AG04450 (cell line): ENCODE results near the gene GRXCR2. TPM values are rescaled to one million over a fixed set of nuclear protein-coding genes. Genes with fewer than 3 reads are reported as not detected.

ENCODE experiments used
- CTCF ChIA-PET: fragments of 300-600, 350-600 bp; formaldehyde crosslinking; extraction: SDS; loops from one replicate; lab custom pipeline; 2022; ENCODE audit warnings: antibody characterized with exemption, inconsistent platforms; lab: Charles Lee
- POLR2A ChIA-PET: fragments of 350-600 bp; formaldehyde crosslinking; extraction: SDS; loops from one replicate; lab custom pipeline; 2021; ENCODE audit warnings: antibody characterized with exemption, inconsistent platforms; lab: Yijun Ruan, JAX
- DNase-seq: peaks from one replicate; pipeline ENCODE4 v3.0.0-alpha.2; 2011; ENCODE audit warnings: low read depth, low spot score
- H3K27ac ChIP-seq: one replicate; pipeline ENCODE4 v1.5.1; 2012; ENCODE audit warnings: low read depth, low read length, control low read depth
- H3K27me3 ChIP-seq: one replicate; pipeline ENCODE4 v1.6.0; 2012; ENCODE audit warnings: low read length; ENCODE audit not compliant: control insufficient read depth, insufficient read depth
- H3K4me3 ChIP-seq: 2 replicates; pipeline ENCODE4 v1.5.1; 2011; ENCODE audit warnings: mild to moderate bottlenecking, low read depth, low read length, control low read depth
- H3K9me3 ChIP-seq: 2 replicates; pipeline ENCODE4 v1.5.1; 2012; ENCODE audit warnings: low read length; ENCODE audit not compliant: control insufficient read depth, insufficient read depth
- polyA minus RNA-seq: library from RNA; depleted of rRNA, polyadenylated mRNA; stranded (reverse); fragments of >200 nt; gene quantifications from 2 replicates; pipeline ENCODE4 v1.2.3, GENCODE V29; 2011; rRNA and poly(A)+ RNA removed
- polyA plus RNA-seq: library from polyadenylated mRNA; depleted of rRNA; stranded (reverse); fragments of >200 nt; gene quantifications from 2 replicates; pipeline ENCODE4 v1.2.3, GENCODE V29; 2011; rRNA removed
- TF ChIP-seq, protein P1 (sequence below): IDR thresholded peaks from 2 replicates; pipeline ENCODE4 v1.5.1; 2011; ENCODE audit warnings: low read depth, low read length, control low read depth, inconsistent platforms

GRXCR2 gene, protein sequence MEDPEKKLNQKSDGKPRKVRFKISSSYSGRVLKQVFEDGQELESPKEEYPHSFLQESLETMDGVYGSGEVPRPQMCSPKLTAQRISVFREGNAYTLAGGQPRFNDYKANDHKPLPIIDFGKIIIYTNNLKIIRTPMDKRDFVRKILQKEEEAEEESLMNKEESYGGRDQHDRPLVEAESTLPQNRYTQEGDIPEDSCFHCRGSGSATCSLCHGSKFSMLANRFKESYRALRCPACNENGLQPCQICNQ
- polyA plus RNA-seq: not detected in 2 replicates
- not detected in 2 replicates for polyA minus RNA-seq

DNA sequence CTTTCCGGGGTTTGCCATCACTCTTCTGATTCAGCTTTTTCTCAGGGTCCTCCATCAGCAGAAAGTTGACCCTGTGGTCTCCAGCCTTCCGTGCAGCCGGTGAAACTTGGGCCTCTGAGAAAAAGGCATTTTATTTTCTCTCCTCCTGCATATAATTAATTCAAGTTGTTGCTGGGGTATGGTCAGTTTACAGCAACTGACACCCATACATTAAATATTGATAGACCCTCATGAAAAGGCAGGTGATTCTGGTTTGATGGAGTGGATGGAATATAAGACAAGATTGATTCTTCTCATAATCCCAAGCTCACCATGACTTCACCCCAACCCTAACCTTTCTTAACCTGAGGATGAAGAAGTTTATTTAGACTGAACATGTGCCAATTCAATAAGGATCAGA is at the start of gene GRXCR2:
Gene GRXCR2, minus strand, starts transcription at position 101 of the 400 bp plus-strand sequence. Its CDS starts 46 bp downstream, at position 55.
- TF ChIP-seq, protein P1, sequence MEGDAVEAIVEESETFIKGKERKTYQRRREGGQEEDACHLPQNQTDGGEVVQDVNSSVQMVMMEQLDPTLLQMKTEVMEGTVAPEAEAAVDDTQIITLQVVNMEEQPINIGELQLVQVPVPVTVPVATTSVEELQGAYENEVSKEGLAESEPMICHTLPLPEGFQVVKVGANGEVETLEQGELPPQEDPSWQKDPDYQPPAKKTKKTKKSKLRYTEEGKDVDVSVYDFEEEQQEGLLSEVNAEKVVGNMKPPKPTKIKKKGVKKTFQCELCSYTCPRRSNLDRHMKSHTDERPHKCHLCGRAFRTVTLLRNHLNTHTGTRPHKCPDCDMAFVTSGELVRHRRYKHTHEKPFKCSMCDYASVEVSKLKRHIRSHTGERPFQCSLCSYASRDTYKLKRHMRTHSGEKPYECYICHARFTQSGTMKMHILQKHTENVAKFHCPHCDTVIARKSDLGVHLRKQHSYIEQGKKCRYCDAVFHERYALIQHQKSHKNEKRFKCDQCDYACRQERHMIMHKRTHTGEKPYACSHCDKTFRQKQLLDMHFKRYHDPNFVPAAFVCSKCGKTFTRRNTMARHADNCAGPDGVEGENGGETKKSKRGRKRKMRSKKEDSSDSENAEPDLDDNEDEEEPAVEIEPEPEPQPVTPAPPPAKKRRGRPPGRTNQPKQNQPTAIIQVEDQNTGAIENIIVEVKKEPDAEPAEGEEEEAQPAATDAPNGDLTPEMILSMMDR: no peak

DNA sequence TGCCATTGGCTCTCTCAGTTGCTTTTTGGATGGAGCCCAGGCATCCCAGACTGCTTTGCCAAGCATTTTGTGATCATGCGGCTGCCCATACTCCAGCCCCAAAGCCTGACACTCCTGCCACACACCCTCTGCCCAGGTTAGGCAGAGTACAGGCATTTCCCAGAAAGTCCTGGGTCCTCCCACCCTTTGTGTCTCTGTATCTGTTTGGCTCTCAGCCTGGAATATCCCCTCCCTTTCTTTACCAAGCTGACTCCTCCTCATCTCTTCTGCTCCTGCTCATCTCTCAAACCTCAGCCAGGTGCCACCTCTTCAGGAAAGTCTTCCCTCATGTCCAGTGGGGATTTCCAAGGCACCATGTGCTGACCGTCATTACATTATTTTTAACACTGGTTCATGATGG is 49.2 kb upstream of the GRXCR2 start:
- Histone ChIP-seq H3K4me3 (no peak overlapping the region), H3K9me3 (no peaks in the 10 kb centered on the region), H3K27ac (no peak overlapping the region), H3K27me3 (no peaks in the 10 kb centered on the region)
- TF ChIP-seq, protein P1: no peak
- DNase-seq: no peak
- POLR2A ChIA-PET: no interaction called here
- CTCF ChIA-PET: no interaction called here

More for the DNA sequence above, at the start of gene GRXCR2:
- CTCF ChIA-PET: interaction anchor here (1.3 kb wide), 1 partner anchor 15 kb away, joined by 5 read pairs; no protein-coding TSS in a partner anchor
- no peak within 1 kb of the TSS for H3K27ac ChIP-seq
- POLR2A ChIA-PET: no interaction called here
- no peak within 1 kb of the TSS for H3K4me3 ChIP-seq
- DNase-seq: no peak
- H3K27me3 ChIP-seq: no peaks in the 10 kb centered on the region
- no peaks in the 10 kb centered on the region for H3K9me3 ChIP-seq

DNA sequence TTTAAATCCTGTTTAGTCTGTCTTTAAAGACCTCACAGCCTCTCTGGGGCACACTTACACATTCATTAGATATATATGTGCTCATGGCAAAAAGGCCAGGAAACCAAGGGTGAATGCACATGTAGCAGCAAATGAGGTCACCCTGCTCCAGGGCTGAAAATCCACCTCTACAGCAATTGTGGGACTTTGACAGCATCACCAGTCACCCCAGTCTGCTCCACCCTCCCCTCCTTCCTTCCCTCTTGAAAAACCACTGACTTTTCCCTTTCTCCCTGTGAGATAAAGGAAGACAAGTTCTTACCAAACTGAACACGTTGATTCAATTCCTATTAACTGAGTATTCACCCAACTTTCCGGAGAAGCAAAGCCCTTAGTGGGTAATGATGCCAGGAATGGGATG is 48.4 kb upstream of the GRXCR2 start:
- ChIA-PET POLR2A (no interaction called here), CTCF (no interaction called here)
- no peak overlapping the region for H3K4me3 ChIP-seq
- DNase-seq: no peak
- no peaks in the 10 kb centered on the region for H3K9me3 ChIP-seq
- no peaks in the 10 kb centered on the region for H3K27me3 ChIP-seq
- no peak overlapping the region for H3K27ac ChIP-seq
- TF ChIP-seq, protein P1: no peak

DNA sequence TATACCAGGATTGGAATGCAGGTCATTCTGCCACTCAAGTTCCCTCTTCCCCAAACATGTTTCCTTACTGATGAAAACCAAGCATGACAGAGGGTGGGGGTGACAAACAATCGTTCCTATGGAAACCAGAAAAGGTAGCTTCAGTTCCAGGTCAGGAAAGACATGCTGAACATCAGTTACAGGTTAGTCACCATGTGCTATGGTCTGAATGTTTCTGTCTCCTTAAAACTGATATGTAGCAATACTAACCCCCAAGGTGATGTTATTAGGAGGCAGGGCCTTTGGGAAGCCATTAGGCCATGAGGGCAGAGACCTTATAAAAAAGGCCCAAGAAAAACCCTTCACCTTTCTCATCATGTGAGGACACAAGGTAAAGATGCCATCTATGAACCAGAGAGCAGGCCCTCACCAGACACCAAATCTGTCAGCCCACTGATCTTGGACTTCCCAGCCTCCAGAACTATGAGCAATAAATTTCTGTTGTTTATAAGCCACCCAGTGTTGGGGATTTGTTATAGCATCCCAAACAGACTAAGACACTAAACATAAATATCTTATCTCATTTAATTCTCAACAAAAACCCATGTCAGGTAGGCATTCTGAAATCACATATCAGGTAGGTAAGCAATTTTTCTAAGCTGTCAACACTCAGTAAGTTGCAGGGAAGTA is 47.9 kb upstream of the GRXCR2 start:
- POLR2A ChIA-PET: no interaction called here
- no peaks in the 10 kb centered on the region for H3K9me3 ChIP-seq
- TF ChIP-seq, protein P1: no peak
- H3K27me3 ChIP-seq: no peaks in the 10 kb centered on the region
- H3K4me3 ChIP-seq: no peak overlapping the region
- CTCF ChIA-PET: no interaction called here
- no peak for DNase-seq
- H3K27ac ChIP-seq: no peak overlapping the region

DNA sequence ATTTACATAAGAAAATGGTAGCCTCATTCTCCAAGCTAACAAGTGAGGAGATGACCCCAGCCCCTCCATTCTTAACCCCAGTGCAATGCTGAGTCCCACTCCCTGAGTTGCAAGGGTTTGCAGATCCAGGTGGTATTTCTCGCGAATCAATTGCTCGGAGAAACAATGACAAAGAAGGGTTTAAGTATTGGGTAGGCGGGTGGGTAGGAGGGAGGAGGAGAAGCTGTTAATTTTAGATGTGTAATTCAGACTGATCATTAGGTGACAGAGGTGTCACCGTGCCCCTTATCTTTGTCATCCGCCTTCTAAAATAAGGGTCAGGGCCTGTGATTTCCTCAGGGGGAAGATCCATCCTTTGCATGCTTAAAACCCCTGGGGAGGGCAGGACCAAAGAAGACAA is 46.6 kb upstream of the GRXCR2 start:
- no peak for DNase-seq
- CTCF ChIA-PET: no interaction called here
- TF ChIP-seq, protein P1: no peak

More for the DNA sequence above, 46.6 kb upstream of the GRXCR2 start:
- POLR2A ChIA-PET: no interaction called here
- Histone ChIP-seq H3K4me3 (no peak overlapping the region), H3K27me3 (no peaks in the 10 kb centered on the region), H3K9me3 (no peaks in the 10 kb centered on the region), H3K27ac (no peak overlapping the region)
